Hepatocyte (in vitro differentiated cells): Measurements from ENCODE around the gene CPHXL2.

Experiments used
- EZH2 ChIP-seq: fragments of 200-600 bp; sonication (generic); IDR thresholded peaks from 2 replicates; pipeline ENCODE4 v1.6.1; 2016; ENCODE audit warnings: antibody characterized with exemption, mild to moderate bottlenecking, borderline replicate concordance
- TF ChIP-seq, protein P1 (sequence below): fragments of 200-600 bp; sonication (generic); IDR thresholded peaks from 2 replicates; pipeline ENCODE4 v1.5.1; 2016; ENCODE audit warnings: antibody characterized with exemption, mild to moderate bottlenecking; ENCODE audit not compliant: poor library complexity

DNA sequence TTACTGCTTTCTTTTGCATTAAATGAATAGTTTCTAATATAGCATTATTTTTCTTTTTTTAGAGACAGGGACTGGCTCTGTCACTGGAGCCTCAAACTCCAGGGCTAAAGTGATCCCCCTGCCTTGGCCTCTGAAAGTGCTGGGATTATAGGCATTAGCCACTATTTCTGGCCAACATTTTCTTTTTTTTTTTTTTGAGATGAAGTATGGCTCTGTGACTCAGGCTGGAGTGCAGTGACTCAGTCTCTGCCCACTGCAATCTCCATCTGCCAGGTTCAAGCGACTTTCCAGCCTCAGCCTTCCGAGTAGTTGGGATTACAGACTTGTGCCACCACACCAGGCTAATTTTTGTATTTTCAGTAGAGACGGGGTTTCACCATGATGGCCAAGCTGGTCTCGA, 26.5 kb upstream of the CPHXL2 start:
- TF ChIP-seq, protein P1, sequence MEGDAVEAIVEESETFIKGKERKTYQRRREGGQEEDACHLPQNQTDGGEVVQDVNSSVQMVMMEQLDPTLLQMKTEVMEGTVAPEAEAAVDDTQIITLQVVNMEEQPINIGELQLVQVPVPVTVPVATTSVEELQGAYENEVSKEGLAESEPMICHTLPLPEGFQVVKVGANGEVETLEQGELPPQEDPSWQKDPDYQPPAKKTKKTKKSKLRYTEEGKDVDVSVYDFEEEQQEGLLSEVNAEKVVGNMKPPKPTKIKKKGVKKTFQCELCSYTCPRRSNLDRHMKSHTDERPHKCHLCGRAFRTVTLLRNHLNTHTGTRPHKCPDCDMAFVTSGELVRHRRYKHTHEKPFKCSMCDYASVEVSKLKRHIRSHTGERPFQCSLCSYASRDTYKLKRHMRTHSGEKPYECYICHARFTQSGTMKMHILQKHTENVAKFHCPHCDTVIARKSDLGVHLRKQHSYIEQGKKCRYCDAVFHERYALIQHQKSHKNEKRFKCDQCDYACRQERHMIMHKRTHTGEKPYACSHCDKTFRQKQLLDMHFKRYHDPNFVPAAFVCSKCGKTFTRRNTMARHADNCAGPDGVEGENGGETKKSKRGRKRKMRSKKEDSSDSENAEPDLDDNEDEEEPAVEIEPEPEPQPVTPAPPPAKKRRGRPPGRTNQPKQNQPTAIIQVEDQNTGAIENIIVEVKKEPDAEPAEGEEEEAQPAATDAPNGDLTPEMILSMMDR: no peak
- no peak for TF ChIP-seq EZH2
